Upper lobe of left lung (tissue), 4 donors: ENCODE measurements around the gene PRKN.

Source experiments
- CTCF ChIP-seq, 6 experiments: fragments of 450-650 bp in 4 of 6; fragments of 200-600 bp in 2 of 6; sonication (generic) in 2 of 6; IDR thresholded peaks; one replicate each; pipeline ENCODE4 v1.5.1; 2016 to 2019; ENCODE audit warnings: antibody characterized with exemption in 6 of 6
- POLR2A ChIP-seq, 4 donors: fragments of 450-650 bp; IDR thresholded peaks; one replicate each; pipeline ENCODE4 v1.5.1; 2016 to 2017; ENCODE audit warnings: antibody characterized with exemption in 4 of 4, mild to moderate bottlenecking in 2 of 4
- POLR2AphosphoS5 ChIP-seq, 2 donors: sonication (generic); formaldehyde crosslinking; IDR thresholded peaks; one replicate each; pipeline ENCODE4 v1.5.1; 2017; ENCODE audit warnings: antibody characterized with exemption in 2 of 2

GRCh38 chr6:162560891-162561290, 166.7 kb downstream of the PRKN start:
- no peak for TF ChIP-seq CTCF (IDR thresholded peaks at IDR 0.05)
- no peak for TF ChIP-seq POLR2A (IDR thresholded peaks at IDR 0.05)
- TF ChIP-seq POLR2AphosphoS5 (IDR thresholded peaks at IDR 0.05) = no peak
